Stimulated activated CD4-positive, alpha-beta T cell treated with anti-CD3 and anti-CD28 coated beads, Interleukin-1b, Interleukin-23, amount 100 ng/mL, for 24 hours (primary cell): ENCODE measurements around the gene CRHBP.
"Not testable (repeated sequence)": the region's sequence is repeated elsewhere in the genome, so short reads cannot be mapped to it uniquely, and the experiment has no call there.

Source experiments
- DNase-seq, 4 experiments: peaks; one replicate each; pipeline ENCODE4 v3.0.0-alpha.2; 2020; ENCODE audit warnings: low read depth in 4 of 4, low spot score in 1 of 4

Gene CRHBP, protein sequence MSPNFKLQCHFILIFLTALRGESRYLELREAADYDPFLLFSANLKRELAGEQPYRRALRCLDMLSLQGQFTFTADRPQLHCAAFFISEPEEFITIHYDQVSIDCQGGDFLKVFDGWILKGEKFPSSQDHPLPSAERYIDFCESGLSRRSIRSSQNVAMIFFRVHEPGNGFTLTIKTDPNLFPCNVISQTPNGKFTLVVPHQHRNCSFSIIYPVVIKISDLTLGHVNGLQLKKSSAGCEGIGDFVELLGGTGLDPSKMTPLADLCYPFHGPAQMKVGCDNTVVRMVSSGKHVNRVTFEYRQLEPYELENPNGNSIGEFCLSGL

DNA sequence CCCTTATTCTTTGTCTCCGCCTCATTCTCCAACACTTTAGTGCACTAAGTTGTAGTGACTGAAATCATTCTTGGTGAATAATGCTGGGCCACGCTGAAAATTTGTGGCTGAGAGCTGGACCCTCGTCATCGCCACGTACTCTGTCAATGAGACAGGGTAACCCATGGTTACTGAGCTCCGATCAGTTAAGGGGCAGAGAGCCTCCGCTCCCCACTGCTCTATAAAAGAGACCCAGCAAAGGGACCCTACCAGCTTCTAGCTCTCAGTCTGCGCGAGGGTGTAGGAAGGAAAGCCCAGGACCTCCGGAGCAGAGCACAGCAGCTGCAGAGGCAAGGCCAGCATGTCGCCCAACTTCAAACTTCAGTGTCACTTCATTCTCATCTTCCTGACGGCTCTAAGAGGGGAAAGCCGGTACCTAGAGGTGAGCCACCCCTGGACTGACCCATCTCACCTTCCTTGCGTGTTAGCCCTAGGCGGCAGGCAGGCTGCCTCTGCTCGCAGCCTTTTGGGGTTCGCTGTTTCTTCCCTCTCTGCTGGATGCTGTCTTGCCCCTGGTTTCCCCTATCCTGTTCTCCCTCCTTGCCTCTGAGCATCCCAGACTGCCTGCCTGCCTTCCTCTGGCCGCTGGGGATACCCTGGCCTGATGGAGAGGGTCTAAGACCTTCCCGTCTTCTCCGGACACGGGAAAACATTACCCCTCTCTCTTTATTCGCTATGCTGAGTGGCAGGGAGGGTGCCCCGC, at the start of gene CRHBP:
TSS of gene CRHBP (plus strand) at position 251 of the 742 bp plus-strand sequence. CDS start at position 341, 90 bp downstream.
- no peak for DNase-seq

GRCh38 chr5:76908166-76908565, 44.7 kb upstream of the CRHBP start:
- no peak for DNase-seq

DNA sequence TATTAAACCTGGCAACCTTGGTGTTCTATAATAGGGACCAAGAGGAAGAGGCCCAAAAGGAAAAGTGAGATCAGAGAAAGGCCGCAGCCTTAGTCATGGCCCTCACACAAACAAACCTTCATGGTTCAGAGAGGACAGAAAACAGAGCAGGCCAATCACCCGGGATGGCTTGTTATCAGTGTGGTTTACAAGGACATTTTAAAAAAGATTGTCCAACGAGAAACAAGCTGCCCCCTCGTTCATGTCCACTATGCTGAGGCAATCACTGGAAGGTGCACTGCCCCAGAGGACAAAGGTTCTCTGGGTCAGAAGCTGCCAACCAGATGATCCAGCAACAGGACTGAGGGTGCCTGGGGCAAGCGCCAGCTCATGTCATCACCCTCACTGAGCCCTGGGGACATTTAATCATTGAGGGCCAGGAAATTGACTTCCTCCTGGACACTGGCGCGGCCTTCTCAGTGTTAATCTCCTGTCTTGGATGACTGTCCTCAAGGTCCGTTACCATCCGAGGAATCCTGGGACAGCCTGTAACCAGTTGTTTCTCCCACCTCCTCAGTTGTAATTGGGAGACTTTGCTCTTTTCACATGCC, 42.4 kb upstream of the CRHBP start:
- not testable (repeated sequence) for DNase-seq

DNA sequence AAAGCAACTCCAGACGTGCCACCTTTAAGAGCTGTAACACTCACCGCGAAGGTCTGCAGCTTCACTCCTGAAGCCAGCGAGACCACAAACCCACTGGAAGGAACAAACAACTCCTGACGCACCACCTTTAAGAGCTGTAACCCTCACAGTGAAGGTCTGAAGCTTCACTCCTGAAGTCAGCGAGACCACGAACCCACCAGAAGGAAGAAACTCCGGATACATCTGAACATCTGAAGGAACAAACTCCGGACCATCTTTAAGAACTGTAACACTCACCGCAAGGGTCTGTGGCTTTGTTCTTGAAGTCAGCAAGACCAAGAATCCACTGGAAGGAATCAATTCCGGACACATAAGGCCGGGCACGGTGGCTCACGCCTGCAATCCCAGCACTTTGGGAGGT, 38.2 kb upstream of the CRHBP start:
- not testable (repeated sequence) for DNase-seq

GRCh38 chr5:76918539-76918938, 34.3 kb upstream of the CRHBP start:
- no peak for DNase-seq

DNA sequence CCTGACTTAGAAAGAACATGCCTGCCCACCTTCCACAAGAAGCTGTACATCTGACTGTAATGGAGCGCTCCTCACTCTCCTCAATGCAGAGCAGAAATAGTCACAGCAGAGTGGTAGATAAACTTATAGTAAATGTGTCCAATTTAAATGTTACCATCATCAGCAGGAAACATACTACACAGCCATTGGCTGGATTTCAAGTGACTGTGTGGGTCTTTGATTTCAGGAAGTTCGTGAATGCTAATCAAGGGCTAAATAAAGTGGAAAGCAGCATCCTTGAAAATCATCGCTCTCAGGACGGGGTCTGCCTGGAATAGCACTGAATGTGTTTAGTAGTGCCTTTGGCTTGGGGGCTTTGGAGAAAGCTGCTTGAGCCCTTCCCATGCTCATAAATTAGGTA, 32.4 kb upstream of the CRHBP start:
- no peak for DNase-seq

GRCh38 chr5:76926329-76927105, 26.3 kb upstream of the CRHBP start:
- DNase-seq: no peak

DNA sequence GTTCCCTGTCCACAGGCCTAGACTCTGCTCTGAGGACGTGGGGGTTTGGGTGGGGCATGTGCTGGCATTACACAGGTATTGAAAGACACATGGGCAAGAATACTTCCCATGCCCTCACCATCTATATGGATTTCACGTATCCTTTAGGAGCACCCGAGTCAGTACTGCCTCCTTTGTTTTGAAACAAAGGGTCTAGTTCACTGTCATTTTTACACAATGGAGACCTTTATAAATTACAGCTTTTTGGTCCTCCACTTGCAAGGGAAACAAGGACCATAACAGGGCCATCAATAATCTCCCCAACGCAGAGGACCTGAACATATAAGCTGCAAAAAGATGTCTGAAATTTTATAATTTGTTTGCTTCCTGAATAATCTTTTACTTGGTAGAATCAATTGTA, 24.9 kb upstream of the CRHBP start:
- no peak for DNase-seq

GRCh38 chr5:76930083-76930482, 22.8 kb upstream of the CRHBP start:
- DNase-seq: no peak

- no peak for DNase-seq
Observed at GRCh38 chr5:76938177-76938576, 14.7 kb upstream of the CRHBP start.

GRCh38 chr5:76941000-76941399, 11.8 kb upstream of the CRHBP start:
- no peak for DNase-seq

DNA sequence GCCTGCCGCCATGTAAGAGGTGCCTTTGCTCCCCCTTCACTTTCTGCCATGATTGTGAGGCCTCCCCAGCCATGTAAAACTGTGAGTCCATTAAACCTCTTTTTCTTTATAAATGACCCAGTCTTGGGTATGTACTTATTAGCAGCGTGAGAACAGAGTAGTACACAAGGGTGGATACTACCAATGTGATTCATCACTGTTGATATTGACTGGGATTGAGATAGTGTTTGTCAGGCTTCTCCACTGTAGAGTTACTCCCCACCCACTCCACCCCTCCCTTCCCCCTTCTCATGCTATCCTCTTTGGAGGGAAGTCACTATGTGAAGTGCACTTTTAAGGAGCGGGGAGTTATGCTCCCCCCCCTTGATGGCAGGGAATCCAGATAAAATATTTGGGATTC, 11.4 kb upstream of the CRHBP start:
- DNase-seq: no peak

DNA sequence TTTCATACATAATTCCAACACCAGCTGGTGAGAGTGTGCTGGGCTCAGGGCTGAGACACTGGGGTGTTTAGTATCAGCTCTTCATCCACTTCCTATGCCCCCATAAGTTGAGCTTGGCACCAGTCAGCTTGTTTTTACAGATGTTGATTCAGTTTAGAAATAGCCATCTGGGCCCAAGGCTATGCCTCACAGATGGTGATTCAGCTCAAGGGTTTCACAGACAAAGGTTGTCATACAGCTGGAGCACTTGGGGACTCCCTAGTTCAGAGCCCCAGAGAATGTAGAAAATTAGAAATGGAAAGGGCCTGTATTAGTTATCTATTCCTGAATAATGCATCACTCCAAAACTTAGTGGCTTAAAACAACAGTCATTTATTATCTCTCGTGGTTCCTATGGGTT, 10.3 kb upstream of the CRHBP start:
- DNase-seq: no peak

- DNase-seq: no peak
Observed at GRCh38 chr5:76943006-76943405, 9.8 kb upstream of the CRHBP start.

GRCh38 chr5:76944638-76945037, 8.2 kb upstream of the CRHBP start:
- DNase-seq: no peak

- DNase-seq: not testable (repeated sequence)
Observed at GRCh38 chr5:76945238-76945637, 7.6 kb upstream of the CRHBP start.

DNA sequence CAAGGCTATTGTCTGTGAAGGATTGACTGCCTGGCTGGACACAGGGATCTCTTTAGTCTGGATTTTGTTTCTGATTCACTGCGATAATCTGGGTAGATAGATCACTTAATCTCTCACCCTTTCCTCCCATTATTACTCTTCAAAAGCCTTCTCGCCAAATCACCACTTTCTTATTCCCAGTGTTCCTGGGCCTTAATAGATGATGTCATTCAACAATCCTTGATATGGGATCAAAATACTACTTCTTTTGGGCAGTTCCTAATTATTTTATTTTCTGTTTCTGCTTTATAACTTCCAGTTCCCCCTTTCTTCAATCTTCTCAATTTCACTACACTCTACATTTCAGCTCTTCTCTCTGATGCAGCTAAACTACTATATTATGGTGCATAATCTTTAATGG, 6.8 kb upstream of the CRHBP start:
- DNase-seq: no peak

- no peak for DNase-seq
Observed at GRCh38 chr5:76947082-76947503, 5.8 kb upstream of the CRHBP start.

- no peak for DNase-seq
Observed at GRCh38 chr5:76953551-76954382, 922 bp downstream of the CRHBP start.

- no peak for DNase-seq
Observed at GRCh38 chr5:76954383-76954763, 1.5 kb downstream of the CRHBP start.

DNA sequence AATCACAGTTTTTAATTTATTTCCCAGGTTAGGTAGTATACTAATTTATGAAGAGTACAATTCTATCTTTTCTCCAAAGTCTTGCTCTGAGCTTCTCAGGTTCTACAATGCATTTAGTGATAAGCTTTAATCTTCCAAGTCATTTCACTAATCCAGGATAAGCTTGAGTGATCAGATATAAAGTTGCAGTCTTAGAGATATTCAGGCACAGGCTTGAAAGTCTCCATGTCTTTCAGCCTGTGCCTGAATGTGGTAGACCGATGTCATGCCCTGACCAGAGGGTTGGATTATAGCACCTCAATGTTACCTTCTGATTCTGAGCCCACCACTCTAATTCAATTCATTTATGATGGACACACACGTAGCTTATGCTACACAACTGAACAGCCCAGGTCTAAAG, 3.2 kb downstream of the CRHBP start:
- DNase-seq: no peak
